Panc1 (cell line): ENCODE measurements around the gene NFKBIB.
"Not testable (repeated sequence)": the region's sequence is repeated elsewhere in the genome, so short reads cannot be mapped to it uniquely, and the experiment has no call there.

Source experiments
- POLR2AphosphoS5 ChIP-seq: IDR thresholded peaks from 2 replicates; pipeline ENCODE4 v1.6.1; 2012; ENCODE audit warnings: mild to moderate bottlenecking, low read depth, low read length, moderate library complexity
- REST ChIP-seq, 2 experiments: IDR thresholded peaks; 2 replicates each; pipeline ENCODE4 v1.6.1; 2011 to 2012; ENCODE audit warnings: low read depth in 2 of 2, control low read depth in 1 of 2, low read length in 1 of 2, mild to moderate bottlenecking in 1 of 2, moderate library complexity in 1 of 2; ENCODE audit not compliant: insufficient read depth in 1 of 2
- SIN3A ChIP-seq: IDR thresholded peaks from 2 replicates; pipeline ENCODE4 v1.6.1; 2012; ENCODE audit warnings: low read depth, mild to moderate bottlenecking, low read length, moderate library complexity, borderline replicate concordance; ENCODE audit not compliant: insufficient read depth
- TCF7L2 ChIP-seq: IDR thresholded peaks from 2 replicates; pipeline ENCODE4 v1.6.1; 2011; ENCODE audit warnings: mild to moderate bottlenecking, low read depth, low read length, inconsistent platforms
- TF ChIP-seq, protein P1 (sequence below): fragments of 450-650 bp; IDR thresholded peaks from 2 replicates; pipeline ENCODE4 v1.5.1; 2017; ENCODE audit warnings: mild to moderate bottlenecking

DNA sequence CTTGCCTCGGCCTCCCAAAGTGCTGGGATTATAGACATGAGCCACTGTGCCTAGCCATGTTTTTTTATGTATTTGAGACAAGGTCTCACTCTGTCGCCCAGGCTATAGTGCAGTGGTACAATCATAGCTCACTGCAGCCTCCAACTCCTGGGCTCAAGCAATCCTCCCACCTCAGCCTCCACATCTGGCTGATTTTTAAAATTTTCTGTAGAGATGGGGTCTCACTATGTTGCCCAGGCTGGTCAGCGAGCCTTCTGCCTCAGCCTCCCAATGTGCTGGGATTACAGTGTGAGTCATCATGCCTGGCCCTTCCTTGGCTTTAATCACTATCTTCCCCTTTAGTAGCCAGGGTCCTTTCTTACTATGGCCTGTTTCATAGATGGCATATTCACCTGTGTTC is 15.1 kb upstream of the NFKBIB start:
- TF ChIP-seq, protein P1, sequence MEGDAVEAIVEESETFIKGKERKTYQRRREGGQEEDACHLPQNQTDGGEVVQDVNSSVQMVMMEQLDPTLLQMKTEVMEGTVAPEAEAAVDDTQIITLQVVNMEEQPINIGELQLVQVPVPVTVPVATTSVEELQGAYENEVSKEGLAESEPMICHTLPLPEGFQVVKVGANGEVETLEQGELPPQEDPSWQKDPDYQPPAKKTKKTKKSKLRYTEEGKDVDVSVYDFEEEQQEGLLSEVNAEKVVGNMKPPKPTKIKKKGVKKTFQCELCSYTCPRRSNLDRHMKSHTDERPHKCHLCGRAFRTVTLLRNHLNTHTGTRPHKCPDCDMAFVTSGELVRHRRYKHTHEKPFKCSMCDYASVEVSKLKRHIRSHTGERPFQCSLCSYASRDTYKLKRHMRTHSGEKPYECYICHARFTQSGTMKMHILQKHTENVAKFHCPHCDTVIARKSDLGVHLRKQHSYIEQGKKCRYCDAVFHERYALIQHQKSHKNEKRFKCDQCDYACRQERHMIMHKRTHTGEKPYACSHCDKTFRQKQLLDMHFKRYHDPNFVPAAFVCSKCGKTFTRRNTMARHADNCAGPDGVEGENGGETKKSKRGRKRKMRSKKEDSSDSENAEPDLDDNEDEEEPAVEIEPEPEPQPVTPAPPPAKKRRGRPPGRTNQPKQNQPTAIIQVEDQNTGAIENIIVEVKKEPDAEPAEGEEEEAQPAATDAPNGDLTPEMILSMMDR = not testable (repeated sequence)
- TF ChIP-seq POLR2AphosphoS5; SIN3A; REST (IDR thresholded peaks at IDR 0.05; ENCODE audit: insufficient read depth in 1 of 2, low read depth in 2 of 2, low read length in 1 of 2); TCF7L2: not testable (repeated sequence)
